GM21367 (cell line): ENCODE results near the gene C1orf94.
"Not testable (repeated sequence)": the region's sequence is repeated elsewhere in the genome, so short reads cannot be mapped to it uniquely, and the experiment has no call there.

Experiments used
- ATAC-seq: cut with Tn5 transposase; IDR thresholded peaks from one replicate; pipeline ENCODE4 v1.9.1; 2021; ENCODE audit not compliant: unreplicated experiment

C1orf94 gene

GRCh38 chr1:34163792-34164731, 12.6 kb upstream of the C1orf94 start:
- no peak for ATAC-seq

- ATAC-seq = no peak
These were observed 11.8 kb upstream of the C1orf94 start, which contains the start of gene CSMD2 for GRCh38 chr1:34164771-34165391. Gene CSMD2 (minus strand): TSS chr1:34165230. CDS start chr1:34165097, 133 bp downstream.

GRCh38 chr1:34165422-34165921, 11.2 kb upstream of the C1orf94 start:
- no peak for ATAC-seq

- ATAC-seq = no peak
These were observed 10.5 kb upstream of the C1orf94 start for GRCh38 chr1:34166191-34166624.

- ATAC-seq = no peak
These were observed 9.9 kb upstream of the C1orf94 start for GRCh38 chr1:34166625-34167361.

DNA sequence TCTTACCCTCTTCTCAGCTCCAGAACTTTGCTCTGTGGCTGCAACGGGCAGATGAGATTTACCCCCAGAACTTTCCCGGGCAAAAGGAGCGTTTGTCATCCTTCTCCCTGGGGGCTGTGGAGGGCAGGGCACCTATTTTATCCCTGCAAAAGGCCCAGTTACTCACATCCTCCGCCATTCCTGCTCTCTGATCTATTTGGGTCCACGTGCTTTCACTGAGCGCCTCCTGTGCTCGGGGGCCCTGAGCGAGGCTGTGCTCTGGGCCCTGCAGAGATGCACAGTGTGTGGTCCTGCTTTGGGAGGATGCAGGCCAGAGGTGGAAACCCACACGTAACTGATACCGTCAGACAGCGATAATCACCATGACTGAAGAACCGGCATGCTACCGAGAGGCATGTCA, 9.3 kb upstream of the C1orf94 start:
- no peak for ATAC-seq

DNA sequence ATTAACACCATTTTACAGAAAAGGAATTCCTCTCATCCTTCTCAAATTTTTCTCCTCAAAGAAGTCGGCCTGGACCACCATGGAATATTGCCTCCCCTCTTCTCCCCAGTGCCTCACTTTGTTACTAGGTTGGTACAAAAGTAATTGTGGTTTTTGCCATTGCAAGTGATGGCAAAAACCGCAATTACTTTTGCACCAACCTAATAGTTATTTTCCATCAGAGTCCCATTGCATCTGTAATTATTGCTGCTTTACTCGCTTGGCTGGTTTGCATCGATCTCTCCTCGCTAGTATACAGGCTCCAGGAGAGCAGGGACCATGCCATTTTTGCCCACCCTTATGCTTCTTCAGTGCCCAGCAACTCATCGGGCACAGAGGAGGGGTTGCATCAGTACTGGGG, 963 bp upstream of the C1orf94 start:
- no peak for ATAC-seq

- no peak for ATAC-seq
These were observed 1.4 kb downstream of the C1orf94 start for GRCh38 chr1:34178072-34178471.

- not testable (repeated sequence) for ATAC-seq
These were observed 6.7 kb downstream of the C1orf94 start for GRCh38 chr1:34183381-34183780.

GRCh38 chr1:34186741-34187494, 10.2 kb downstream of the C1orf94 start:
- no peak for ATAC-seq

GRCh38 chr1:34188418-34188817, 11.7 kb downstream of the C1orf94 start:
- no peak for ATAC-seq

DNA sequence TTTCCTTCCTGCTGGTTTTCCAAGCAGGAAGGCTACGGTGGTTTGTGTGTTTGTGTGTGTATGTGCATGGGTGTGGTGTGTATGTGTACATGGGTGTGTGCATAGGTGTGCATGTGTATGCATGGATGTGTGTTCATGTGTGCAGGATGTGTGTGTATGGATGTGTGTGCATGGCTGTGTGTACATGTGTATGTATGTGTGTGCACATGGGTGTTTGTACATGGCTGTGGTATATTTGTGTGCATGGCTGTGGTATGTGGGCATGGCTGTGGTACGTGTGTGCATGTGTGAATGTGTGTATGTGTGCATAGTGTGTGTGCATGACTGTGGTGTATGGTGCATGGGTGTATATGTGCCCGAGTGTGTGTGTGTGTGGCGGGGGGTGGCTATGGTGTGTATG, 12.3 kb downstream of the C1orf94 start:
- ATAC-seq = no peak

- ATAC-seq = no peak
These were observed 14.0 kb downstream of the C1orf94 start for GRCh38 chr1:34190692-34191091.

- ATAC-seq = no peak
These were observed 15.9 kb downstream of the C1orf94 start for GRCh38 chr1:34192621-34193020.

GRCh38 chr1:34199927-34200326, 23.2 kb downstream of the C1orf94 start:
- ATAC-seq = no peak

DNA sequence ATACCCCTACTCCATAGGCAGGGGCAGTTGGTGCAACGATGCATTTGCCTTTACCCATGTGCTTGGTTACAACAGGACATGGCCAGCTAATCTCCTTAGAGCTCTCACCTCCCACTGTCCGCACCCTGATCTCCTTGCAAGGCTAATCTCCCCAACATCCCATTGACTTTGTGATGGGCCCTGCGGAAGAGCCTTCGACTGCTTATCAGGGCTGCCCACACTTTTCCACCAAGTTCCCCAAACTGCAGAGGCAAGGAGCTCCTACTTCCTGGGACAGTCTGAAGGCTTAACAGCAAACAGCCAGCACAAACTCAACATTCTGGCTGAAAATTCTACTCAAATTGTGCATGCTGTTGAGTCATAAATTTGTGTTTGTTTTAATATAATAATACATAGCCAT, 36.0 kb downstream of the C1orf94 start:
- ATAC-seq = no peak

GRCh38 chr1:34213956-34214355, 37.2 kb downstream of the C1orf94 start:
- no peak for ATAC-seq

DNA sequence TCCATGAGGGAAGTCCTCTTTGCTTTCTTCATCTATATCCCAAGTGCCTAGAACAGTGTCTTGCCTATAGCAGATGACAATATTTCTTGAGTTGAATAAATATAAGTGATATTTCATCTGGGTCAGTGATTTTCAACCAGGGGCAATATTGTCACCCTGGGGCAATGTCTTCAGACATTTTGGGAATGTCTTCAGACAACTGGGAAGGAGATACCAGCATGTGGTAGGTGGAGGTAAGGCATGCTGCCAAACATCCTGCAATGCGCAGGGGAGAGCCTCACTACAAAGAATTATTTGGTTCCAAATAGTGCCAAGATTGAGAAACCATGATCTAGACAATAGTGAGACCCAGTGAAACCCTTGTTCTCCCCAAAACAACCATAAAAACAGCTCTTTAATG, 54.7 kb downstream of the C1orf94 start:
- ATAC-seq = no peak

- no peak for ATAC-seq
These were observed 58.9 kb downstream of the C1orf94 start for GRCh38 chr1:34235594-34235993.

GRCh38 chr1:34236089-34236488, 59.4 kb downstream of the C1orf94 start:
- ATAC-seq = no peak
